22Rv1 (cell line): Measurements from ENCODE around the gene ISLR2.

ENCODE experiments used
- CTCF ChIP-seq: fragments of 450-650 bp; IDR thresholded peaks from 2 replicates; pipeline ENCODE4 v1.5.1; 2017; ENCODE audit warnings: mild to moderate bottlenecking
- ZFX ChIP-seq: fragments of 450-650 bp; IDR thresholded peaks from 2 replicates; pipeline ENCODE4 v1.6.1; 2017; ENCODE audit warnings: antibody characterized with exemption, borderline replicate concordance

DNA sequence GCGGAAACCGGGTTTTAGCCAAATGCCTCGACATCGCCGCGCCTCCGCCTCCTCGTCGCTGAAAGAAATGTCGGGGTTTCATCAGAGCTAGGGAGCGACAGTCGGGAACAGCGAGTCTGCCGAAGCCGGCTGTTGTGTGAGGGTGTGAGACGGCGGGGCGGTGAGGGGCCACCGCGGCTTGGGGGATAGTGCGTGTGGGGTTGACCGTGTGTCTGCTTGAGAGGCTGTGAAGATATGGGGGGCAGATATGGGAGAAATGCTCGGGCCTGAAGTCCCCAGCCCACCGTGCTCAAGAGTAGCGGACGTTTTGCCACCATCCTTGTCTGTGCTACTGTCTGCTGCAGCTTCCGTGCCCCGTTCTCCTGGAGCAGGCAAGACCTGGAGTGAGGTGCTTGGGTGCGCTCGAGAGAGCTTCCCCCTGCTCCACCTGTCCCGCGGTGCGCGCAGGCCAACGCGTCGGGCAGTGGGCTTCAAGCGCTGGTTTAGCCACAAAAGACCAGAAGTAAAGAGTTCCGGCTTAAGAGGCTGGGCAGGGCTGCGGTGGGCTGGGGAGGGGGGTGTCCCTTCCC lies 716 bp upstream of the ISLR2 start:
- TF ChIP-seq CTCF (no peak), ZFX (no peak)
